HepG2 (cell line): ENCODE measurements around the gene C1orf159. TPM values are rescaled to one million over a fixed set of nuclear protein-coding genes. Genes with fewer than 3 reads are reported as not detected.
A peak's percentile ranks its signal among the peaks of the same experiment; 100 is the strongest.

Source experiments
- AHR ChIP-seq: IDR thresholded peaks from 2 replicates; pipeline ENCODE4 v1.6.1; 2018; ENCODE audit warnings: missing genetic modification reagents, missing compliant biosample characterization
- DR1 ChIP-seq: sonication (generic); formaldehyde crosslinking; IDR thresholded peaks from 2 replicates; pipeline ENCODE4 v1.8.0; 2021; ENCODE audit warnings: mild to moderate bottlenecking, missing genetic modification reagents, inconsistent platforms
- HMG20B ChIP-seq: conservative IDR thresholded peaks from 2 replicates; pipeline ENCODE4 v1.6.1; 2016; ENCODE audit warnings: missing genetic modification reagents, missing compliant biosample characterization
- JARID2 ChIP-seq: sonication (generic); formaldehyde crosslinking; IDR thresholded peaks from 2 replicates; pipeline ENCODE4 v1.8.1; 2023; ENCODE audit warnings: missing genetic modification reagents, inconsistent platforms; ENCODE audit not compliant: insufficient replicate concordance
- KMT2B ChIP-seq: IDR thresholded peaks from 2 replicates; pipeline ENCODE4 v1.6.1; 2016; ENCODE audit warnings: missing genetic modification reagents, missing compliant biosample characterization
- NR0B2 ChIP-seq: sonication (generic); formaldehyde crosslinking; IDR thresholded peaks from 2 replicates; pipeline ENCODE4 v1.4.0; 2020; ENCODE audit warnings: mild to moderate bottlenecking, missing genetic modification reagents
- SMAD1 ChIP-seq: sonication (generic); formaldehyde crosslinking; IDR thresholded peaks from 2 replicates; pipeline ENCODE4 v1.4.0; 2020; ENCODE audit warnings: missing genetic modification reagents, low read depth, mild to moderate bottlenecking, borderline replicate concordance
- SNAI1 ChIP-seq: sonication (generic); formaldehyde crosslinking; IDR thresholded peaks from 2 replicates; pipeline ENCODE4 v1.5.0; 2020; ENCODE audit warnings: mild to moderate bottlenecking, missing genetic modification reagents, borderline replicate concordance
- USF2 ChIP-seq, 2 experiments: sonication (generic) in 1 of 2; formaldehyde crosslinking in 1 of 2; IDR thresholded peaks; 2 replicates each; pipeline versions ENCODE4 v1.5.1 to v1.6.1; 2011 to 2020; ENCODE audit warnings: borderline replicate concordance in 1 of 2, low read depth in 1 of 2, low read length in 1 of 2, mild to moderate bottlenecking in 1 of 2, missing genetic modification reagents in 1 of 2, moderate library complexity in 1 of 2
- WIZ ChIP-seq: sonication (generic); formaldehyde crosslinking; IDR thresholded peaks from 2 replicates; pipeline ENCODE4 v1.5.1; 2020; ENCODE audit warnings: mild to moderate bottlenecking, missing genetic modification reagents
- ZBTB7A ChIP-seq: sonication (generic); formaldehyde crosslinking; IDR thresholded peaks from 2 replicates; pipeline ENCODE4 v1.8.0; 2022; ENCODE audit warnings: mild to moderate bottlenecking, missing genetic modification reagents
- ZFP41 ChIP-seq: sonication (generic); formaldehyde crosslinking; IDR thresholded peaks from 2 replicates; pipeline ENCODE4 v1.4.0; 2020; ENCODE audit warnings: mild to moderate bottlenecking, missing genetic modification reagents, borderline replicate concordance
- ZHX1 ChIP-seq: sonication (generic); formaldehyde crosslinking; IDR thresholded peaks from 2 replicates; pipeline ENCODE4 v1.8.1; 2022; ENCODE audit warnings: low read depth, mild to moderate bottlenecking, missing genetic modification reagents
- ZNF12 ChIP-seq: sonication (generic); formaldehyde crosslinking; IDR thresholded peaks from 2 replicates; pipeline ENCODE4 v1.5.0; 2020; ENCODE audit warnings: missing genetic modification reagents
- ZNF224 ChIP-seq: sonication (generic); formaldehyde crosslinking; IDR thresholded peaks from 2 replicates; pipeline ENCODE4 v1.5.0; 2020; ENCODE audit warnings: mild to moderate bottlenecking, missing genetic modification reagents
- ZNF234 ChIP-seq: sonication (generic); formaldehyde crosslinking; conservative IDR thresholded peaks from 2 replicates; pipeline ENCODE4 v1.5.1; 2020; ENCODE audit warnings: mild to moderate bottlenecking, missing genetic modification reagents
- ZNF24 ChIP-seq: fragments of 450-650 bp; IDR thresholded peaks from 2 replicates; pipeline ENCODE4 v1.6.1; 2017; ENCODE audit warnings: antibody characterized with exemption, mild to moderate bottlenecking
- ZNF335 ChIP-seq: sonication (generic); formaldehyde crosslinking; IDR thresholded peaks from 2 replicates; pipeline ENCODE4 v1.4.0; 2020; ENCODE audit warnings: missing genetic modification reagents
- ZNF33B ChIP-seq: sonication (generic); formaldehyde crosslinking; IDR thresholded peaks from 2 replicates; pipeline ENCODE4 v1.5.1; 2020; ENCODE audit warnings: mild to moderate bottlenecking, missing genetic modification reagents
- ZNF431 ChIP-seq: sonication (generic); formaldehyde crosslinking; IDR thresholded peaks from 2 replicates; pipeline ENCODE4 v1.9.0; 2022; ENCODE audit warnings: missing genetic modification reagents, low read depth, mild to moderate bottlenecking, borderline replicate concordance
- ZNF446 ChIP-seq: sonication (generic); formaldehyde crosslinking; IDR thresholded peaks from 2 replicates; pipeline ENCODE4 v1.5.0; 2020; ENCODE audit warnings: mild to moderate bottlenecking, missing genetic modification reagents
- ZNF576 ChIP-seq: sonication (generic); formaldehyde crosslinking; IDR thresholded peaks from 2 replicates; pipeline ENCODE4 v1.4.0; 2020; ENCODE audit warnings: mild to moderate bottlenecking, missing genetic modification reagents
- ZNF678 ChIP-seq: sonication (generic); formaldehyde crosslinking; IDR thresholded peaks from 2 replicates; pipeline ENCODE4 v1.4.0; 2020; ENCODE audit warnings: mild to moderate bottlenecking, missing genetic modification reagents
- ZNF891 ChIP-seq: sonication (generic); formaldehyde crosslinking; IDR thresholded peaks from 2 replicates; pipeline ENCODE4 v1.5.0; 2020; ENCODE audit warnings: mild to moderate bottlenecking, missing genetic modification reagents
- polyA plus RNA-seq, 8 experiments: library from polyadenylated mRNA; depleted of rRNA in 3 of 8; stranded (reverse) in 7 of 8; unstranded in 1 of 8; fragments of >200 nt; fragmentation: Illumina TruSeq in 4 of 8; extraction: Trizol in 4 of 8; gene quantifications; 2 replicates each; pipeline versions ENCODE4 v1.2.1 to v1.2.3, GENCODE V29; 2011 to 2016; ENCODE audit warnings: low read depth in 4 of 8, missing spikeins in 1 of 8, mixed read lengths in 1 of 8; ENCODE audit not compliant: insufficient read depth in 1 of 8
- total RNA-seq, 5 experiments: library from RNA; depleted of rRNA; stranded (reverse); fragments of >200 nt; fragmentation: Illumina TruSeq; extraction: Trizol; gene quantifications; 2 replicates each; pipeline ENCODE4 v1.2.3, GENCODE V29; 2016; ENCODE audit warnings: low read depth in 1 of 5

The C1orf159 gene
- total and polyA plus RNA-seq, 2 of the 13 experiments (the other 11 are each of a cell fraction or from before 2014, with no cell fraction given), result 3.8 to 6.7 TPM

GRCh38 chr1:1165485-1165884, 49.6 kb upstream of the C1orf159 start (continued):
- TF ChIP-seq ZNF446 (CRISPR knock-in tag) (0 out of 2 replicates have a peak, but pooled peaks have one; percentile 14), ZNF335 (CRISPR knock-in tag) (peak; percentile 35; the same call in 1 of the 2 replicates), ZFP41 (CRISPR knock-in tag) (no peak), USF2 (IDR thresholded peaks at IDR 0.05; ENCODE audit: low read depth, low read length) (peak; percentile 69), USF2 (CRISPR knock-in tag; IDR thresholded peaks at IDR 0.05; ENCODE audit: borderline replicate concordance) (peak; percentile 78; the same call in 1 of the 2 replicates), ZHX1 (CRISPR knock-in tag) (no peak), ZNF678 (CRISPR knock-in tag) (peak; percentile 26; the same call in 1 of the 2 replicates), ZNF431 (CRISPR knock-in tag) (no peak), ZNF24 (no peak), HMG20B (CRISPR knock-in tag) (no peak), ZNF891 (0 out of 2 replicates have a peak, but pooled peaks have one; percentile 40), WIZ (no peak), NR0B2 (CRISPR knock-in tag) (no peak), ZNF576 (CRISPR knock-in tag) (no peak), JARID2 (CRISPR knock-in tag) (no peak), SNAI1 (CRISPR knock-in tag) (no peak; the same call in 1 of the 2 replicates), ZBTB7A (0 out of 2 replicates have a peak, but pooled peaks have one; percentile 30), SMAD1 (no peak), ZNF224 (CRISPR knock-in tag) (0 out of 2 replicates have a peak, but pooled peaks have one; percentile 40), KMT2B (CRISPR knock-in tag) (0 out of 2 replicates have a peak, but pooled peaks have one; percentile 28), DR1 (CRISPR knock-in tag) (no peak), ZNF12 (no peak), ZNF234 (CRISPR knock-in tag) (no peak), ZNF33B (CRISPR knock-in tag) (no peak; the same call in 1 of the 2 replicates), AHR (no peak; the same call in 1 of the 2 replicates)
